Liver (tissue), 2 donors: ENCODE measurements around the gene FAM200C.

ENCODE experiments used
- JUND ChIP-seq, 2 donors: IDR thresholded peaks; 2 replicates each; pipeline ENCODE4 v1.6.1; 2016; ENCODE audit warnings: antibody characterized with exemption in 2 of 2
- RAD21 ChIP-seq, 2 donors: IDR thresholded peaks; 2 replicates each; pipeline ENCODE4 v1.6.1; 2016; ENCODE audit warnings: antibody characterized with exemption in 2 of 2, mild to moderate bottlenecking in 2 of 2
- donor health status: healthy.

DNA sequence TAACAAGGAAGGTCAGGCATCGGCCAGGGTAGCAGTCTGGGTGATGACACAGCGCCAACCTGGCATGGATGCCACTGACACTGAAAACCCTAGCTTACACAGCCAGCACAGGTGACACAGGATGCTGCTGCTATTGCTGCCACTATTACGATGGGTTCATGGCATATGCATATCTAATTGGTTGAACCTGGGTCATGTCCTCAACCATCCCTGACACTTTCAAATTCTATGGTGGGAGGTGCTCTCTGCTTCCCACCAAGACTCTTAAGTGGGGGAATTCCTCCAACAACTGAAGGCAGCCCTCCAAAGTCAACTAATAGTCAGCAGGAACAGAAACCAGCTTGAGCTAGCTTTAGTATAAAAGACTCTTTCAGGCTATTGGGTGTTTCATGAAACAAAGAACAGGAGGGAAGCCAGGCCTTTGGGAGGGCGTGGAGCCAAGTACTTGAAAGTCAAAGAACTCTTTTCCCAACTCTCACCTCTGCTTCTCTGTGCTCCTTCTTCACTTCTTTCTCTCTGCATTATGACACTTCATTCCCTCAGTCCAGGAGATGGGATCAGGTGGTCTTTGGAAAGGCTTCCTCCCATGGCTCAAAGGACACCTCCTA, 43.1 kb upstream of the FAM200C start:
- no peak for TF ChIP-seq RAD21 (IDR thresholded peaks at IDR 0.05)
- no peak for TF ChIP-seq JUND (IDR thresholded peaks at IDR 0.05)
